IMR-90 (cell line): ENCODE results near the gene HHIPL1.

Source experiments
- BHLHE40 ChIP-seq: fragments of 150-350 bp; IDR thresholded peaks from 2 replicates; pipeline ENCODE4 v1.6.1; 2016; ENCODE audit warnings: mild to moderate bottlenecking, low read depth, low read length
- CEBPB ChIP-seq: IDR thresholded peaks from 2 replicates; pipeline ENCODE4 v1.6.1; 2012; ENCODE audit warnings: low read depth, low read length, improper control_type of control experiment
- CHD1 ChIP-seq: IDR thresholded peaks from 2 replicates; pipeline ENCODE4 v1.6.1; 2012; ENCODE audit warnings: low read depth, low read length, improper control_type of control experiment
- MAFK ChIP-seq: IDR thresholded peaks from 2 replicates; pipeline ENCODE4 v1.6.1; 2012; ENCODE audit warnings: low read depth, low read length, improper control_type of control experiment
- MAZ ChIP-seq: IDR thresholded peaks from 2 replicates; pipeline ENCODE4 v1.6.1; 2012; ENCODE audit warnings: low read depth, mild to moderate bottlenecking, low read length, improper control_type of control experiment, moderate library complexity, borderline replicate concordance
- MXI1 ChIP-seq: IDR thresholded peaks from 2 replicates; pipeline ENCODE4 v1.6.1; 2012; ENCODE audit warnings: low read depth, mild to moderate bottlenecking, low read length, moderate library complexity, borderline replicate concordance
- POLR2A ChIP-seq: IDR thresholded peaks from 2 replicates; pipeline ENCODE4 v1.6.1; 2012; ENCODE audit warnings: mild to moderate bottlenecking, low read depth, low read length
- RAD21 ChIP-seq: IDR thresholded peaks from 2 replicates; pipeline ENCODE4 v1.6.1; 2012; ENCODE audit warnings: low read length, improper control_type of control experiment
- RCOR1 ChIP-seq: IDR thresholded peaks from 2 replicates; pipeline ENCODE4 v1.6.1; 2012; ENCODE audit warnings: mild to moderate bottlenecking, low read length, improper control_type of control experiment; ENCODE audit not compliant: insufficient replicate concordance
- RFX5 ChIP-seq: IDR thresholded peaks from 2 replicates; pipeline ENCODE4 v1.8.0; 2012; ENCODE audit warnings: low read depth, mild to moderate bottlenecking, low read length, moderate library complexity
- SMC3 ChIP-seq: fragments of 150-350 bp; IDR thresholded peaks from 2 replicates; pipeline ENCODE4 v1.6.1; 2016; ENCODE audit warnings: low read depth, mild to moderate bottlenecking, antibody characterized with exemption, low read length, moderate library complexity
- TF ChIP-seq, protein P1 (sequence below): conservative IDR thresholded peaks from 2 replicates; pipeline ENCODE4 v1.5.1; 2012; ENCODE audit warnings: mild to moderate bottlenecking, low read depth, low read length, improper control_type of control experiment
- TF ChIP-seq, protein P2 (sequence below): fragments of 150-350 bp; IDR thresholded peaks from 2 replicates; pipeline ENCODE4 v1.6.1; 2017; ENCODE audit warnings: mild to moderate bottlenecking, antibody characterized with exemption, low read length, low read depth
- TF ChIP-seq, protein P3 (sequence below): fragments of 150-350 bp; IDR thresholded peaks from 2 replicates; pipeline ENCODE4 v1.6.1; 2016; ENCODE audit warnings: low read depth, mild to moderate bottlenecking, low read length, moderate library complexity, borderline replicate concordance

DNA sequence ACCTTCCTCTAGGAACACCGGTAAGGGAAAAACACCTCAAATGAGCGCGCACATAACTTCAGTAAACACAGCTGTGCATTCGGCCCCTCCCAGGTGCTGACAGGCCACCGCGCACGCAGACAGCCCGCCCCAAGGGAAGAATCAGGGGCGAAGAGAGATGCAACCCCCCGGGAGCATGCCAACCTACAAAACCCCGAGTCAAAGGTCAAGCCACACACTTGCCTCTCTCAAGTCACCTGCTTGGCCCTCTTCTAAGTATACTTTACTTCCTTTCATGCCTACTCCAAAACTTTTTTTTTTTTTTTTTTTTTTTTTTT is 36.9 kb downstream of the HHIPL1 start:
- TF ChIP-seq CEBPB: no peak
- TF ChIP-seq, protein P1, sequence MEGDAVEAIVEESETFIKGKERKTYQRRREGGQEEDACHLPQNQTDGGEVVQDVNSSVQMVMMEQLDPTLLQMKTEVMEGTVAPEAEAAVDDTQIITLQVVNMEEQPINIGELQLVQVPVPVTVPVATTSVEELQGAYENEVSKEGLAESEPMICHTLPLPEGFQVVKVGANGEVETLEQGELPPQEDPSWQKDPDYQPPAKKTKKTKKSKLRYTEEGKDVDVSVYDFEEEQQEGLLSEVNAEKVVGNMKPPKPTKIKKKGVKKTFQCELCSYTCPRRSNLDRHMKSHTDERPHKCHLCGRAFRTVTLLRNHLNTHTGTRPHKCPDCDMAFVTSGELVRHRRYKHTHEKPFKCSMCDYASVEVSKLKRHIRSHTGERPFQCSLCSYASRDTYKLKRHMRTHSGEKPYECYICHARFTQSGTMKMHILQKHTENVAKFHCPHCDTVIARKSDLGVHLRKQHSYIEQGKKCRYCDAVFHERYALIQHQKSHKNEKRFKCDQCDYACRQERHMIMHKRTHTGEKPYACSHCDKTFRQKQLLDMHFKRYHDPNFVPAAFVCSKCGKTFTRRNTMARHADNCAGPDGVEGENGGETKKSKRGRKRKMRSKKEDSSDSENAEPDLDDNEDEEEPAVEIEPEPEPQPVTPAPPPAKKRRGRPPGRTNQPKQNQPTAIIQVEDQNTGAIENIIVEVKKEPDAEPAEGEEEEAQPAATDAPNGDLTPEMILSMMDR: no peak
- TF ChIP-seq, protein P2, sequence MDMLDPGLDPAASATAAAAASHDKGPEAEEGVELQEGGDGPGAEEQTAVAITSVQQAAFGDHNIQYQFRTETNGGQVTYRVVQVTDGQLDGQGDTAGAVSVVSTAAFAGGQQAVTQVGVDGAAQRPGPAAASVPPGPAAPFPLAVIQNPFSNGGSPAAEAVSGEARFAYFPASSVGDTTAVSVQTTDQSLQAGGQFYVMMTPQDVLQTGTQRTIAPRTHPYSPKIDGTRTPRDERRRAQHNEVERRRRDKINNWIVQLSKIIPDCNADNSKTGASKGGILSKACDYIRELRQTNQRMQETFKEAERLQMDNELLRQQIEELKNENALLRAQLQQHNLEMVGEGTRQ: no peak
- no peak for TF ChIP-seq MAZ
- no peak for TF ChIP-seq SMC3
- TF ChIP-seq MAFK: no peak
- no peak for TF ChIP-seq MXI1
- no peak for TF ChIP-seq RCOR1
- no peak for TF ChIP-seq RAD21
- TF ChIP-seq BHLHE40: no peak
- no peak for TF ChIP-seq POLR2A
- TF ChIP-seq RFX5: no peak
- TF ChIP-seq CHD1: no peak
- TF ChIP-seq, protein P3, sequence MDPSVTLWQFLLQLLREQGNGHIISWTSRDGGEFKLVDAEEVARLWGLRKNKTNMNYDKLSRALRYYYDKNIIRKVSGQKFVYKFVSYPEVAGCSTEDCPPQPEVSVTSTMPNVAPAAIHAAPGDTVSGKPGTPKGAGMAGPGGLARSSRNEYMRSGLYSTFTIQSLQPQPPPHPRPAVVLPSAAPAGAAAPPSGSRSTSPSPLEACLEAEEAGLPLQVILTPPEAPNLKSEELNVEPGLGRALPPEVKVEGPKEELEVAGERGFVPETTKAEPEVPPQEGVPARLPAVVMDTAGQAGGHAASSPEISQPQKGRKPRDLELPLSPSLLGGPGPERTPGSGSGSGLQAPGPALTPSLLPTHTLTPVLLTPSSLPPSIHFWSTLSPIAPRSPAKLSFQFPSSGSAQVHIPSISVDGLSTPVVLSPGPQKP: no peak
